Thyroid gland (tissue), 4 donors: Measurements from ENCODE around the gene HSBP1. TPM values are rescaled to one million over a fixed set of nuclear protein-coding genes. Genes with fewer than 3 reads are reported as not detected.

Experiments
- DNase-seq, 2 donors: peaks; one replicate each; pipeline ENCODE4 v3.0.0-alpha.2; 2019
- H3K27ac ChIP-seq, 3 donors: fragments of 200-600 bp; sonication (generic); 1 replicate in 2 of 3; 2 replicates in 1 of 3; pipeline ENCODE4 v1.5.1; 2016 to 2019; ENCODE audit warnings: mild to moderate bottlenecking in 1 of 3, moderate library complexity in 1 of 3
- H3K27me3 ChIP-seq: fragments of 200-600 bp; sonication (generic); one replicate; pipeline ENCODE4 v1.5.1; 2019
- H3K36me3 ChIP-seq, 2 donors: fragments of 200-600 bp; sonication (generic); one replicate each; pipeline ENCODE4 v1.5.1; 2016 to 2019
- H3K4me1 ChIP-seq, 2 donors: fragments of 200-600 bp; sonication (generic); one replicate each; pipeline ENCODE4 v1.5.1; 2017 to 2019
- H3K4me3 ChIP-seq, 3 donors: fragments of 200-600 bp; sonication (generic); replicated peaks in 1 of 3; 1 replicate in 2 of 3; 2 replicates in 1 of 3; pipeline ENCODE4 v1.5.1; 2016; ENCODE audit warnings: mild to moderate bottlenecking in 1 of 3
- H3K9me3 ChIP-seq: fragments of 200-600 bp; sonication (generic); one replicate; pipeline ENCODE4 v1.5.1; 2017
- POLR2A ChIP-seq, 2 donors: fragments of 450-650 bp; IDR thresholded peaks; one replicate each; pipeline ENCODE4 v1.6.1; 2017; ENCODE audit warnings: antibody characterized with exemption in 2 of 2, mild to moderate bottlenecking in 2 of 2, moderate library complexity in 1 of 2
- WGBS, 2 donors: methylation state at CpG; one replicate each; pipeline ENCODE4 v1.1.5; 2017; 5-methylcytosine and 5-hydroxymethylcytosine counted together
- intact Hi-C: fragments of 100-400 bp; cut with DNase I; formaldehyde crosslinking; loops from one replicate; pipeline ENCODE4 v1.15.1; 2023
- total RNA-seq, 4 donors: library from RNA; depleted of rRNA; stranded (reverse); fragments of >200 nt; gene quantifications; one replicate each; pipeline ENCODE4 v1.2.3, GENCODE V29; 2016
- TF ChIP-seq, protein P1 (sequence below), 6 experiments: fragments of 200-600 bp in 3 of 6; fragments of 450-650 bp in 3 of 6; sonication (generic) in 3 of 6; IDR thresholded peaks; one replicate each; pipeline ENCODE4 v1.5.1; 2016 to 2019; ENCODE audit warnings: antibody characterized with exemption in 6 of 6, mild to moderate bottlenecking in 2 of 6, inconsistent platforms in 1 of 6, moderate library complexity in 1 of 6

HSBP1 gene
- total RNA-seq, 4 donors from 2014 or later, result 17.7 to 50.7 (median 23.9) TPM

- no peak overlapping the region for H3K4me3 ChIP-seq
- intact Hi-C loops, result no loop called here
- no peak for TF ChIP-seq POLR2A (IDR thresholded peaks at IDR 0.05)
- TF ChIP-seq, protein P1, sequence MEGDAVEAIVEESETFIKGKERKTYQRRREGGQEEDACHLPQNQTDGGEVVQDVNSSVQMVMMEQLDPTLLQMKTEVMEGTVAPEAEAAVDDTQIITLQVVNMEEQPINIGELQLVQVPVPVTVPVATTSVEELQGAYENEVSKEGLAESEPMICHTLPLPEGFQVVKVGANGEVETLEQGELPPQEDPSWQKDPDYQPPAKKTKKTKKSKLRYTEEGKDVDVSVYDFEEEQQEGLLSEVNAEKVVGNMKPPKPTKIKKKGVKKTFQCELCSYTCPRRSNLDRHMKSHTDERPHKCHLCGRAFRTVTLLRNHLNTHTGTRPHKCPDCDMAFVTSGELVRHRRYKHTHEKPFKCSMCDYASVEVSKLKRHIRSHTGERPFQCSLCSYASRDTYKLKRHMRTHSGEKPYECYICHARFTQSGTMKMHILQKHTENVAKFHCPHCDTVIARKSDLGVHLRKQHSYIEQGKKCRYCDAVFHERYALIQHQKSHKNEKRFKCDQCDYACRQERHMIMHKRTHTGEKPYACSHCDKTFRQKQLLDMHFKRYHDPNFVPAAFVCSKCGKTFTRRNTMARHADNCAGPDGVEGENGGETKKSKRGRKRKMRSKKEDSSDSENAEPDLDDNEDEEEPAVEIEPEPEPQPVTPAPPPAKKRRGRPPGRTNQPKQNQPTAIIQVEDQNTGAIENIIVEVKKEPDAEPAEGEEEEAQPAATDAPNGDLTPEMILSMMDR (IDR thresholded peaks at IDR 0.05), result no peak
- no peak overlapping the region for H3K27ac ChIP-seq
- peaks cover 12% of the 10 kb centered on the region in 2 donors for H3K4me1 ChIP-seq
- no peaks in the 10 kb centered on the region for H3K27me3 ChIP-seq
- WGBS, 2 donors, result 84 to 88% methylated on average over 9 of the region's 9 CpGs
- DNase-seq, result no peak
- H3K9me3 ChIP-seq, result no peaks in the 10 kb centered on the region
- no peaks in the 10 kb centered on the region for H3K36me3 ChIP-seq
These were observed 30.8 kb upstream of the HSBP1 start for GRCh38 chr16:83776944-83777343.

- H3K4me3 ChIP-seq, result no peak overlapping the region
- intact Hi-C loops, result no loop called here
- WGBS, 2 donors, result 46 to 49% methylated on average over 6 of the region's 6 CpGs
- DNase-seq, result no peak
- no peaks in the 10 kb centered on the region for H3K36me3 ChIP-seq
- no peak for TF ChIP-seq POLR2A (IDR thresholded peaks at IDR 0.05)
- TF ChIP-seq, protein P1 (IDR thresholded peaks at IDR 0.05), result no peak
- no peak overlapping the region for H3K27ac ChIP-seq
- H3K9me3 ChIP-seq, result no peaks in the 10 kb centered on the region
- H3K4me1 ChIP-seq, result peaks cover 12% of the 10 kb centered on the region in 2 donors
- H3K27me3 ChIP-seq, result no peaks in the 10 kb centered on the region
These were observed 27.9 kb upstream of the HSBP1 start for GRCh38 chr16:83779886-83780285.

DNA sequence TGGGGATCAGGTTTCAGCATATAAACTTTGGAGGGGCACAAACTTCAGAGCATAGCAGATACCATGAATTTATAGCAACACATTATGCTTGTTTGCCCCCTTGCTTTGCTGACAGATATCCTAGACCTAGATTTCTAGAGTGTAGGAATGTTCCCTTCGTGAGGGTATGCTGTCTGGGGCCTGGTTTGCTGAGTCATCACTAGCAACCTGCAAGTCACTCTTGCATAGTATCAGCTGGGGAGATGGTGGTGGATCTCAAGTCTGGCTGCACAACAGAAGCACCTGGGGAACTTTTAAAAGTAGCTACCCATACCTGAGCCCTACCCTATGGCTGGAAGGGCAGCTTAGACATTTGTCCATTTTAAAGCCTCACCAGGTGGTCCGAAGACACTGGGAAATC lies 22.3 kb upstream of the HSBP1 start:
- TF ChIP-seq, protein P1 (IDR thresholded peaks at IDR 0.05), result no peak
- TF ChIP-seq POLR2A (IDR thresholded peaks at IDR 0.05), result no peak
- intact Hi-C loops, result no loop called here
- H3K9me3 ChIP-seq, result no peaks in the 10 kb centered on the region
- 89 to 92% methylated on average over 2 of the region's 2 CpGs for WGBS, 2 donors
- no peaks in the 10 kb centered on the region for H3K27me3 ChIP-seq
- H3K27ac ChIP-seq, result no peak overlapping the region
- DNase-seq, result no peak
- no peaks in the 10 kb centered on the region for H3K36me3 ChIP-seq
- no peak overlapping the region for H3K4me3 ChIP-seq
- H3K4me1 ChIP-seq, result peaks cover 2% of the 10 kb centered on the region in 2 donors

DNA sequence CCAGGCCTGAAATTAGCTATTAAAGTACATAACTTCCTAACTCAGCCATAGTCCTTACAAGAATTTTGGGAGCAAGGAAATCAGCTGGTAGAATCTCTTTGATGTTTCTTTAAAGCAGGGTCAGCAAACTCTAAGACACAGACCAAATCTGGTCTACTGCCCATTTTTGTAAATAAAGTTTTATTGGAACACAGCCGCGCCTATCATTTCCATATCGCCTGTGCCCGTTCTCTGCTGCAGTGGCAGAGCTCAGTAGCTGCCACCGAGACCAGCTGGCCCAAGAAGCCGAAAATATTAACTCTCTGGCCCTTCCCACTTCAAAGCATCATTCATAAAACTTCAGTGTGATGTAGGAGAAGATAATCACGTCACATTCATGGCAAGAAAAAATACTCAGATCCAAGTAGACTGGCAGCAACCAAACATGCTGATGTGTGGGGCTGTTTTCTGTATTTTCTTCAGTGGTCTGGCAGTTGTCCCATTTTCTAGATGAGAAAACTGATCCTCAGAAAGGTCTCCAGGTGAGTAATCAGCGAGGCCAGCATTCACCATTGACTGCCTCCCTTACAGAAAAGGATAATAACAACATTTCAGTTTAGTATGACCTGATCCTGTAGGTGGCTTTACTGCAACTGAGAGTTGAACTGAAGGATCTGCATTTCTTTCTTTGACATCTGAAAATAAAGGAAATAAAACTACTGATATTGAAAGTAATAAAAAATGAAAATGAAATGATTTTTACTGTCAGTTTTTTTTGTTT lies 18.0 kb upstream of the HSBP1 start:
- Histone ChIP-seq H3K36me3 (no peaks in the 10 kb centered on the region), H3K27ac (no peak overlapping the region), H3K9me3 (no peaks in the 10 kb centered on the region), H3K27me3 (no peaks in the 10 kb centered on the region), H3K4me3 (no peak overlapping the region), H3K4me1 (no peaks in the 10 kb centered on the region)
- no peak for DNase-seq
- TF ChIP-seq, protein P1 (IDR thresholded peaks at IDR 0.05), result no peak
- TF ChIP-seq POLR2A (IDR thresholded peaks at IDR 0.05), result no peak
- intact Hi-C loops, result no loop called here
- 92 to 93% methylated on average over 8 of the region's 8 CpGs for WGBS, 2 donors

DNA sequence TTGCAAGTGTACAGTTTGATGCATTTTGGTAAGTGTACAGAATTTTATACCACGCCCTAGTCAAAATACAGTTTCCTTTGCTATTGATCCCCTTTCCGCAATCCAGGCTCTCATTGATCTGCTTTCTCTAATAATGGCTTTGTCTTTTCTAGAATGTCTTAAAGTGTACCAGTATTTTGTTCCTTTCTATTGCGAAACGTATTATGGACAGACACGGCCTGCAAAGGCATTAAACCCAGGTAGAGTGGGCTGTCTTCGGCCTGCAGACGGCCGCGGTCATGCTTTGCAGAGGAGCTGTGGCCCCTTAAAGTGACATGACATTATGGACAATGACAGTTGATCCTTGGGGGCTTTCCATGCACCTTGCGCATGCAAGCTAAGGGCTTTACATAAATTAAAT lies 15.9 kb upstream of the HSBP1 start:
- H3K4me1 ChIP-seq, result no peaks in the 10 kb centered on the region
- no peak for DNase-seq
- WGBS, 2 donors, result 94 to 95% methylated on average over 10 of the region's 10 CpGs
- no peak overlapping the region for H3K27ac ChIP-seq
- no peak overlapping the region for H3K4me3 ChIP-seq
- H3K36me3 ChIP-seq, result no peaks in the 10 kb centered on the region
- TF ChIP-seq, protein P1 (IDR thresholded peaks at IDR 0.05), result no peak
- no peak for TF ChIP-seq POLR2A (IDR thresholded peaks at IDR 0.05)
- intact Hi-C loops, result no loop called here
- H3K27me3 ChIP-seq, result no peaks in the 10 kb centered on the region
- no peaks in the 10 kb centered on the region for H3K9me3 ChIP-seq
